Measurements from ENCODE around the gene LCN12. TPM values are rescaled to one million over a fixed set of nuclear protein-coding genes. Genes with fewer than 3 reads are reported as not detected.

The LCN12 gene
- polyA plus RNA-seq, 1 of the 3 experiments (the other 2 are of a cell fraction): 0.87 TPM

- TF ChIP-seq USF1 (IDR thresholded peaks at IDR 0.05; ENCODE audit: borderline replicate concordance, low read depth) (no peak), MEF2A (IDR thresholded peaks at IDR 0.05; ENCODE audit: borderline replicate concordance, low read depth) (no peak), EZH2phosphoT487 (IDR thresholded peaks at IDR 0.05; ENCODE audit: borderline replicate concordance, low read depth) (no peak), ZBTB33 (IDR thresholded peaks at IDR 0.05; ENCODE audit: borderline replicate concordance, low read depth) (no peak), GABPA (IDR thresholded peaks at IDR 0.05; ENCODE audit: low read depth) (no peak), NRF1 (IDR thresholded peaks at IDR 0.05; ENCODE audit: low read depth, low read length) (no peak)
These were observed 15.4 kb upstream of the LCN12 start (continued) for GRCh38 chr9:136936645-136937170.

GRCh38 chr9:136937186-136938001 lies 14.7 kb upstream of the LCN12 start:
- CTCF ChIA-PET: interaction anchor here (1.2 to 1.8 kb wide), 2 partner anchors 10 to 11 kb away, joined by 3 to 5 read pairs; no protein-coding TSS in a partner anchor

More at GRCh38 chr9:136937186-136938001, 14.7 kb upstream of the LCN12 start:
- WGBS (ENCODE audit: low lambda C conversion rate): 91% methylated on average over 11 of the region's 15 CpGs
- no peak for DNase-seq
- H3K9me2 ChIP-seq: no peaks in the 10 kb centered on the region
- H3K4me1 ChIP-seq (ENCODE audit: control insufficient read depth in 1 of 2, insufficient read depth in 2 of 2, low read depth in 1 of 2, low read length in 1 of 2): no peaks in the 10 kb centered on the region
- no peak overlapping the region for H3K9ac ChIP-seq
- peaks cover 10% of the 10 kb centered on the region for H3K79me2 ChIP-seq (ENCODE audit: insufficient read depth)
- H3K27ac ChIP-seq (ENCODE audit: low read depth in 2 of 2, low read length in 1 of 2): no peak overlapping the region
- no peak overlapping the region for H2AFZ ChIP-seq (ENCODE audit: low read depth)
- peaks cover 14% of the 10 kb centered on the region for H3F3A ChIP-seq (replicated peaks; ENCODE audit: insufficient read depth)
- H4K20me1 ChIP-seq (ENCODE audit: insufficient read depth): peaks cover under 1% of the 10 kb centered on the region; the same call in 1 of the 2 replicates
- H3K27me3 ChIP-seq (ENCODE audit: insufficient read depth): no peaks in the 10 kb centered on the region
- H3K36me3 ChIP-seq (replicated peaks in 1 of 2; ENCODE audit: control insufficient read depth in 1 of 2, insufficient read depth in 2 of 2, low read length in 1 of 2): peaks cover 16 to 32% of the 10 kb centered on the region in 2 experiments
- H3K4me3 ChIP-seq (ENCODE audit: low read depth in 2 of 2, low read length in 1 of 2): no peak overlapping the region
- POLR2A ChIA-PET: no interaction called here
- H3K9me3 ChIP-seq: no peaks in the 10 kb centered on the region
- no peak overlapping the region for H3K4me2 ChIP-seq
- no peak for TF ChIP-seq EZH2phosphoT487 (IDR thresholded peaks at IDR 0.05; ENCODE audit: borderline replicate concordance, low read depth)
- no peak for TF ChIP-seq RAD21 (IDR thresholded peaks at IDR 0.05; ENCODE audit: low read length)
- no peak for TF ChIP-seq SMC3 (IDR thresholded peaks at IDR 0.05; ENCODE audit: low read depth, low read length)
- TF ChIP-seq USF2 (IDR thresholded peaks at IDR 0.05; ENCODE audit: borderline replicate concordance, low read depth, low read length): no peak
- TF ChIP-seq EP300 (IDR thresholded peaks at IDR 0.05; ENCODE audit: borderline replicate concordance in 1 of 2, low read depth in 1 of 2, low read length in 1 of 2): no peak
- no peak for TF ChIP-seq NFIC (IDR thresholded peaks at IDR 0.05; ENCODE audit: borderline replicate concordance)
- no peak for TF ChIP-seq REST (IDR thresholded peaks at IDR 0.05; ENCODE audit: low read depth, low read length)

Measured in SK-N-SH (cell line).